ENCODE data around the gene RPS25.
"Not testable (repeated sequence)": the region's sequence is repeated elsewhere in the genome, so short reads cannot be mapped to it uniquely, and the experiment has no call there.

RPS25 gene

DNA sequence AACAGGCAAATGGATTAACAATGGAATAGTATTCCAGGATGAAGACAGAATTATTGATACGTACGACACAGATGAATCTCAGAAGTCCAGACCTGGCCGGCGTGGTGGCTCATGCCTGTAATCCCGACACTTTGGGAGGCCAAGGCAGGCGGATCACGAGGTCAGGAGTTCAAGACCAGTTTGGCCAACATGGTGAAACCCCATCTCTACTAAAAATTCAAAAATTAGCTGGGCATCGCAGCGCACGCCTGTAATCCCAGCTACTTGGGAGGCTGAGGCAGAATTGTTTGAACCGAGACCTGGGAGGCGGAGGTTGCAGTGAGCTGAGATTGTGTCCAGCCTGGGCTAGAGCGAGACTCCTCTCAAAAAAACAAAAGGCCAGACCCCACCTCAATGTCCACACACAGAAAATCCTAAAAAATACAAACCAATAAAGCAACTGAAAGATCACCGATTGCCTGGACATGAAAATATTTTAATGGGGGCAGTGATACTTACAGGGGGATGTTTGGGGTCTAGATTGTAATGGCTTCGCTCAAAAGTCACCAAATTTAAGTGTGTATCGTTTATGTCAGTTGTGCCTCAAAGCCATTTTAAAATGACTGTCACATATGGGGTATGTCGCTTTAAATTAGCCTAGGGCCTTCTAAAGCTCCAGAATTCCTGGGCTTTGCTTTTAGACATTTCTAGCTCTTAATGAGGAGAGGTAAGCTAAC is 3.8 kb downstream of the RPS25 start:
- DNase-seq (ENCODE audit: low read depth): no peak

DNA sequence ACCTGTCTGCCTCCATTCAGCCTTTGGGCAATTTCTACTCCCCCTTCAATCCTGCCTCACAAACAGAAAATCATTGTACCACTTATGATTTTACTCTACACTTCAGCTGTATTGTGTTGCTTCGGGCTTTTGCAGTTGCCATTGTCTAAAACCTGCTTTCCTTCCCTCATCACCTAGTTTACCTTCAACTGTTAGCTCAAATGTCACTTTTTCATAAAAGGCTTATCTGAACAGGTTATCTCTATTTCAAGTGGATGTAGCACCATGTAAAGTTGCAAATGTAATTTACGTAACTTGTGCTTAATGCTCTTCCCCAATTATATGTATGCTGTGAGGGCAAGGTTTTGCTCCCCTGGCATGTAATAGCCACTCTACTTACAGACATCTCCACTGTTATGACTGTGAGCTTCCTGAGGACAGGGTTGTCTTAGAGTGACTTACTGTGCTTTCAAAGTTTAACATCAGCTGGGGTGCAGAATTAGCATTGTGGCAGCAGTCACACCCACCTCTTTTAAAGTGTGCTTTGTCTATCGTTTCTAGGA is 5.4 kb downstream of the RPS25 start:
- DNase-seq (ENCODE audit: low read depth): no peak

DNA sequence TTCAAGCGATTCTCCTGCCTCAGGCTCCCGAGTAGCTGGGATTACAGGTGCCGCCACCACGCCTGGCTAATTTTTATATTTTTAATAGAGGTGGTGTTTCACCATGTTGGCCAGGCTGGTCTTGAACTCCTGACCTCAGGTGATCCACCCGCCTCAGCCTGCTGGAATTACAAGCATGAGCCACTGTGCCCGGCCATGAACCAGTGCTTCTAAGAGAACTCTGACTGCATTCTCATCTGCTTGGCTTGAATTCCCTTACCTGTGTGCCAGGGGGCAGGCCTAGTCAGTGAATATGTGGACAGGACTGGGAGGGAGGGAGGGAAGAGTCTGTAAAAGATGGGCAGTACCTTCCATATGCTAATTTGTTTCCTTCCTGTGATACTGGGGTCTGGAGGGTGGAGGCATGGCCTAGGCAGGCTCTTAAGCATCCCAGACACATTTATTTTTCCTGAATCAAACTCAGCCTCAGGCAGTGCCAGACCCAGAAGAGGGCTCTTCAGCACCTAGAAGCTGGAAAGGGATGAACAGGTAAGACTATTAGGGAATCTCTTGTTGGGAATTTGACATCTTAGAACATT is 6.6 kb downstream of the RPS25 start:
- no peak for DNase-seq (ENCODE audit: low read depth)

DNA sequence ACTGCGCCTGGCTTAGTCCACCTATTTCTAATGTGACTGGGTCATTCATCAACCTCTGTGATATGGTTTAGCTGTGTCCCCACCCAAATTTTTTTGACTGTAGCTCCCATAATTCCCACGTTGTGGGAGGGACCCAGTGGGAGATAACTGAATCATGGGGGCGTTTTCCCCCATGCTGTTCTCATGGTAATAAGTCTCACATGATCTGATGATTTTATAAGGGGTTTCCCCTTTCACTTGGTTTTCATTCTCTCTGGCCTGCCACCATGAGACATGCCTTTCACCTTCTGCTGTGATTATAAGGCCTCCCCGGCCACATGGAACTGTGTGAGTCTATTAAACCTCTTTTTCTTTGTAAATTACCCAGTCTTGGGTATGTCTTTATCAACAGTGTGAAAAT is 11.5 kb downstream of the RPS25 start:
- DNase-seq (ENCODE audit: low read depth): no peak

DNA sequence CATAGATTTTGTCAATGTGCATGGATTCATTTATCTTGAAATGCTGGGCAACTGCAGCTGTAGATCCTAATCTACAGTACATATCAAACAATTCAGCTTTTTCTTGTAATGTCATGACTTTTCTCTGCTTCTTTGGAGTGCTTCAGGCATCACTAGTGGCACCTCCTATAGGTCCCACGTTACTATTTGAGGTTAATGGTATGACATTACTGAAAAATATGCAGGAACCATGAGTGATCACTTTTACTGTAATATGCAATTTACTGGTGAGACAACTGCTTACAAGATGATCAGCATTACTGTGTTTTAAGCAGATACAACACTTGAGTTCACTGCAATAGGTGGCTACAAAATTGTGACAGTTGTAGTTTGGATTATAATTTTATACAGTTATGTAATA is 17.2 kb downstream of the RPS25 start:
- DNase-seq (ENCODE audit: low read depth): peak; percentile 80

DNA sequence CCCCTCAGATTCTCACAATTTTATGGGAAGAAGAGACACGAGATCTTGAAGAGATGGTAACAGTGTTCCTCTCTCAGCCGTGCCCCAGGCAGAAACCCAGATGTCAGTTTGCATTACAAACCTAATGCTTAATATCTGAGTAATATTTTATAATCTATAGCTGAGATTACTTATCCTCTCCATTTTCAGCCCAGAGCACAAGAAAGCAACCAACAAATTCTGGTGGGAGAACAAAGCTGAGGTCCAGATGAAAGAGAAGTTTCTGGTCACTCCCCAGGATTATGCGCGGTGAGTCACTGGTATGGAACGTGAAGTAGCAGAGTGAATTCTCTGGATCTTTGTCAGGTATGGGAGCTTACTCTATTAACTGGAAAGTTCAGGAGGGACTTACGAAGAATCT is 19.3 kb downstream of the RPS25 start:
- peak; percentile 93 for DNase-seq (ENCODE audit: low read depth)

DNA sequence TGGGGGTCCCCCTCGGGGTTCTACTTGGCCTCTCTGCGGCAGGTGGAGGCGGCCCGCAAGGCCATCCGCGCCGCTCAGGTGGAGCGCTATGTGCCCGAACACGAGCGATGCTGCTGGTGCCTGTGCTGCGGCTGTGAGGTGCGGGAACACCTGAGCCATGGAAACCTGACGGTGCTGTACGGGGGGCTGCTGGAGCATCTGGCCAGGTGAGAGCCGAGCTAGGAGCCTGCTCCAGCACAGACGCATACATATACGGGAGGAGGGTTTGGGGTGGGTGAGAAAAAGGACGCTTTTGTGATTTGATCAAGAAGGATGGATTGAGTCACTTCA is 19.8 kb downstream of the RPS25 start:
- DNase-seq (ENCODE audit: low read depth): no peak

DNA sequence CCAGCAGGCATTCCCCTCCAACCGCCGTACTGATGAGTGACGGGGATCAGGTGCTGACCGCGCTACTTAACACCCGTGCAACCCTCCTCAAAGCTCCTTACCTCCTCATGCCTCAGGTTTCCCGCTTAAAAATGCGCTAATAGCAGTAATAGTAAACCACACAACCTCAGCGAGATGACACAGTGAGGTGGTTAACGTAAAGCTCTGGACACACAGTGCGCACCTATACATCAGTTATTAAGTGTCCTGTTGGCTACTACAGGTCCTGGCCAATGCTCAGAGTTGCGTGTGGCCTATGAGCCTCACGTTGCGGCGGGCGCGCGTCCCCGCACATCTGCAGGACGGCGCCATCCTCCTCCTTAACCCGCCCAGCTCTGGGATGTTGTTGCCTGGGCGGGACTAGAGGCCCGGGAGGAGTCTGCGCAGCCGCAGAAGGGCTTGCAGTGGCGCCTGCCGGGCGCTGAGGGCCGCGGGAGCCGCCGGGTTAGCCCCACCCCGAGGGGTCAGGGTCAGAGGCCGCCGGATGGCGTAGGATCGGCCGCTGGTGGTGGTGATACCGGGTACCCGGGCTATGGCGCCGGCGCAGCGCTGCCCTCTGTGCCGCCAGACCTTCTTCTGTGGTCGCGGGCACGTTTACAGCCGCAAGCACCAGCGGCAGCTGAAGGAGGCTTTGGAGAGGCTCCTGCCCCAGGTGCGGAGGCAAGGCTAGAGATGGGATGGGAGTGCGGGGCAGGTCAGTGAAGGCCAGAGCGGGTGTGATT is 20.3 kb downstream of the RPS25 start, which contains the start of gene CENATAC:
CENATAC (plus strand) TSS at position 512 of the 761 bp plus-strand sequence; CDS start at position 572, 60 bp downstream.
- peak; percentile 93 for DNase-seq (ENCODE audit: low read depth)

DNA sequence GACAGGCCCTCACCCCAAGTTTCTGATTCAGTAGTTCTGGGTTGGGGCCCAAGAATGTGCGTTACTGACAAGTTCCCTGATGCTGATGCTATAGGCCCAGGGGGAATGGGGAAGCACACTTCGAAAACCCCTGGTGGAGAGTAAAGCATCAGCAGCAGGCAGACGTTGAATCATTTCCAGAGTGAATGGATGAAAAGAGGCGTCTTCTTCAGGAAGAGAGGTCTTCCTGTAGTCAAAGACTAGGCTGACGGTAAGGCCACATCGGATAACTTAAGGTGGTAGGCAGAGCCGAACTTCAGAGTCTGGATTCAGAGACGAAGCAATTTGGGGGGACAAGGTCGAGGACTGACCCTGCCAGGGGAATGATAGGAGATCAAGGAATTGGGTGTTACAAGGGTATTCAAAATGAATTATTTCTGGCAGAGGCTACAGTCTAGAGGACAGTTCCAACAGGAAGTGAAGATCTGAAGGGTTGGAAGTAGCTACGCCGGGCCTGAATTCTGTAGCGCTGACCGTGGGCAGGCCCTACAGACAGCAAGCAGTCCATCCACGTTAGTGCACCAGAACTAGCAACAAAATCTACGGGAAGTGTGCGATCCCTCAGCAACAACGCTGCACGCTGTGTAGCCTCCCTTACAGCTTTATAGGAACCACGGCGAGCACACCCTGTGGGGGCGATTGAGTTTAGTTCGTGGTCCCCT is 21.1 kb downstream of the RPS25 start:
- peak; percentile 47 for DNase-seq (ENCODE audit: low read depth)

DNA sequence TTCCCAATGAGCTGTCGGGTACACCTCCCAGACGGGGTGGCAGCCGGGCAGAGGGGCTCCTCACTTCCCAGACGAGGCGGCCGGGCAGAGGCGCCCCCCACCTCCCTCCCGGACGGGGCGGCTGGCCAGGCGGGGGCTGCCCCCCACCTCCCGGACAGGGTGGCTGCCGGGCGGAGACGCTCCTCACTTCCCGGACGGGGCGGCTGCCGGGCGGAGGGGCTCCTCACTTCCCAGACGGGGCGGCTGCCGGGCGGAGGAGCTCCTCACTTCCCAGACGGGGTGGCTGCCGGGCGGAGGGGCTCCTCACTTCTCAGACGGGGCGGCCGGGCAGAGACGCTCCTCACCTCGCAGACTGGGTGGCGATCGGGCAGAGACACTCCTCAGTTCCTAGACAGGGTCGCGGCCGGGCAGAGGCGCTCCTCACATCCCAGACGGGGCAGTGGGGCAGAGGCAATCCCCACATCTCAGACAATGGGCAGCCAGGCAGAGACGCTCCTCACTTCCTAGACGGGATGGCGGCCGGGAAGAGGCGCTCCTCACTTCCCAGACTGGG is 26.6 kb downstream of the RPS25 start:
- DNase-seq (ENCODE audit: low read depth): not testable (repeated sequence)

DNA sequence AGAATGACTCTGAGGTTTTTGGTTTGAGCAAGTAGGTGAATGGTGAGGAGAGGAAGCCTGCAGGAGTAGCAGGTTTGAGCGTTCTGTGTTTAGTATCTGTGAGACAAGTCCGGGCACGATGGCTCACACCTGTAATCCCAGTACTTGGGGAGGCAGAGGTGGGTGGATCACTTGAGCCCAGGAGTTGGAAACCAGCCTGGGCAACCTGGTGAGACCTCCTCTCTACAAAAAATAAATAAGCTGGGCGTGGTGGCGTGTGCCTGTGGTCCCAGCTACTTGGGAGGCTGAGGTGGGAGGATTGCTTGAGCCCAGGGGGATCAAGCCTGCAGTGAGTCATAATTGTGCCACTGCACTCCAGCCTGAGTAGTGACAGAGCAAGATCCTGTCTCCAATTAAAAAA is 29.9 kb downstream of the RPS25 start:
- DNase-seq (ENCODE audit: low read depth): no peak

DNA sequence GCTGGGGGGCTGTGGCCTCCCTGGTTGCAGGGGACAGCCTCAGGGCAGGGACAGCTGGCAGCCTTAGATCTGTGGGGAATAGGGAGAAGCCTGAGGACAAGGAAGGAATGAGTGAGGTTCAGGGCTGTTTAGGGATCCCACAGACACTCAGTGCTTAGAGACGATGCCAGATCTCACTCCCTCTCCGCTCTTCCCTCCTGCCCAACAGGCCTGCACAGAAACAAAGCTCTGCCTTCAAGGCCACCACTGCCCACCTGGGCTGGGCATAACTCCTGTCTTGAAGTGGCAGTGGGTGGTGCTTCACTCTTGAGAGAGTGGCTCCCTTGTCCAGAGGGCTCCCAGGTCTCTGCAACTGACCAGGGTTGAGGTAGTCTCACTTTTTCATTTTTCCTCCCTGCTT is 33.3 kb downstream of the RPS25 start:
- DNase-seq (ENCODE audit: low read depth): no peak

DNA sequence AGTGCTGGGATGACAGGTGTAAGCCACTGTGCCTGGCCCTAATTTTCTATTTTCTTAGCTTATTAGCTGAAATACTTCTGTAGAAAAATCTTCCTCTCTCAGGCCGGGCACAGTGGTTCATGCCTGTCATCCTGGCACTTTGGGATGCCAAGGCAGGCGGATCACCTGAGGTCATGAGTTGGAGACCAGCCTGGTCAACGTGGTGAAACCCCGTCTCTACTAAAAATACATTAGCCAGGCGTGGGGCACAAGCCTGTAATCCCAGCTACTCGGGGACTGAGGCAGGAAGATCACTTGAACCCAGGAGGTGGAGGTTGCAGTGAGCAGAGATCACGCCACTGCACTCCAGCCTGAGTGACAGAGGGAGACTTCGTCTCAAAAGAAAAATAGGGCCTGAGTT is 33.8 kb downstream of the RPS25 start:
- DNase-seq (ENCODE audit: low read depth): not testable (repeated sequence)

DNA sequence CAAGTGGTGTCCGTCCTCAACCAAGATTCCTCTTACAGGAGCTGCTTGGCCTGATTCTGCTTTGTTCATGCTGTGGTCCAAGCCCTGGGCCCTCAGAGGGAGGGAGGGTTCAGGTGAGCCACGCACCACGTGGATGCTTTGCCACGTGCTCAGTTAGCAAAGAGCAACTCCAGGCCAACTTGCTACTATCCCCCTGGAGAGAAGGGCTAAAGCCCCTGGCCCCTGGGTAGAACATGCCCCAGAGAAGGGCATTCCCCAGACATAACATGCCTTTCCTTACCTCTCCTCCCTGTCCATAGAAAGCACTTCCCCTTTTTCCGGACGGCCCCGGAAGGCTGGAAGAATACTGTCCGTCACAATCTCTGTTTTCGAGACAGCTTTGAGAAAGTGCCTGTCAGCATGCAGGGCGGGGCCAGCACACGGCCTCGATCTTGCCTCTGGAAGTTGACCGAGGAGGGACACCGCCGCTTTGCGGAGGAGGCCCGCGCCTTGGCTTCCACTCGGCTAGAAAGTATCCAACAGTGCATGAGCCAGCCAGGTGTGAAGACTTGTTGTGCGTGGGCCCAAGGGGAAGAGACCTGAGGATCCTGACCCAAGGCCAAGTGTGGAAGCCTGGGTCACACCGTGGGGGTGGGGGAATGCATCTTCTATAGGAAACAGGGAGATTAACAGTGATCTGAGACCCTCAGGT is 37.8 kb downstream of the RPS25 start:
- DNase-seq (ENCODE audit: low read depth): no peak

DNA sequence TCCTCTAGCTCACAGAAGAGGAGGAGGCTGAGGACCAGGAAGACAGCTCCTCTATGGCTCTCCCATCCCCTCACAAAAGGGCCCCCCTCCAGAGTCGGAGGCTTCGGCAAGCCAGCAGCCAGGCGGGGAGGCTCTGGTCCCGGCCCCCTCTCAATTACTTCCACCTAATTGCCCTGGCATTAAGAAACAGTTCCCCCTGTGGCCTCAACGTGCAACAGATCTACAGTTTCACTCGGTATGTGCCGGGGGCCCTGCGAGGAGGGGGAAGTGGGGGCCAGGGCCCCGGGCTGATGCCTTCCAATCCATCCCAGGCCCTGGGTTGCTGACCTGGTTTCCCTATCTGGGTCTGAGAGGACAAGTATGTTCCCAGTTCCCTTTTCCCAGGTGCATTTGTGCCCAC is 38.7 kb downstream of the RPS25 start:
- DNase-seq (ENCODE audit: low read depth): no peak

DNA sequence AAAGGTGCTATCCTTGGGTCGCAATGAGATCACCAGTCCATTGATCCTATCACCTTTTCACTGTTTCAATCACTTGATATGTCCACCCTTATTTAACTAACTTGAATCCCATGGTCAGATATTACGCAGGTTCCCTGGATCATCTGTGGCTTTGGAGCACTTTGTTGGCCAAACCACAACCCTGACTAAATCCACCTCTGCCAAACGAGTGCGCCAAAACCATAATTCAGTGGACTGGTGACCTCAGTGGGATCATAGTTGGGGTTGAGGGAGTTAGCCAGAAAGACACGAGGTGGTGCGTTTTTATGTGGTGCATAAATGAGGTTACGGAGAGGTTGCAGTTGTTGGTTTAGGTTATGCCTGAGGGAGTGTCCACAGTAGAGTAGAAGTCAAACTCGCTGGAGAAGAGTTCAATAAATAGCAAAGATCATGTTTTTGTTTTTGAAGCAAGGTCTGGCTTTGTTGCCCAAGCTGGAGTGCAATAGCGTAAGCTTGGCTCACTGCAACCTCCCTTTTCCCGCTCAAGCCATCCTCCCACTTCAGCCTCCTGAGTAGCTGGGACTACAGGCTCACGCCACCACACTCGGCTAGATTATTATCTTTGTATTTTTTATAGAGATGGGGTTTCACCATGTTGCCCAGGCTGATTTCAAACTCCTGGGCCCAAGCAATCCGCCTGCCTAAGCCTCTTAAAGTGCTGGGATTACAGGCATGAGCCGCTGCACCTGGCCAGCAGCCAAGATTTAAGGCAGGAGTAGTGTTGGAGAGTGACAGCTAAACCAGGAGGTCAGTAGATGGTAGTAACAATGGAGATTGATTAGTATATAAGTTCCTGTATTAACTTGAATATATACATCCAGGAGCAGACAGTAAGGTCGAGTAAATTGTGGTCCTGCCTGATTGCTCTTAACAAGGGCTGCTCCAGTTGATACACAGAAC is 42.1 kb downstream of the RPS25 start:
- no peak for DNase-seq (ENCODE audit: low read depth)

DNA sequence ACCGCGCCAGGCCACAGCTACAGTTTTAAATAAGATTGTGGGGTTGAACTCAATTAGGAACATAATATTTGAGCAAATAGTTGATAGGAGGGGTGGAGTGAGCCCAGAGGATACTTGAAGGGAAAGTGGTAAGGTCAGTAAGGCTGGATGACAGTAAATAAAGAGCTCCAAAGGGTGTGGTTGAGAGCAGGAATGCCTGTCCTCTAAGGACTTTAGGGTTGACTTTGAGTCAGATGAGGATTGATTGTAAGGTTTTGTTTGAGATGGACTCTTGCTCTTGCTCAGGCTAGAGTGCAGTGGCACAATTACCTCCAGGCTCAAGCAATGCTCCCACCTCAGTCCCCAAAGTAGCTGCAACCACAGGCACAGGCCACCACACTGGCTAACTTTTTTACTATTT is 44.2 kb downstream of the RPS25 start:
- DNase-seq (ENCODE audit: low read depth): no peak

DNA sequence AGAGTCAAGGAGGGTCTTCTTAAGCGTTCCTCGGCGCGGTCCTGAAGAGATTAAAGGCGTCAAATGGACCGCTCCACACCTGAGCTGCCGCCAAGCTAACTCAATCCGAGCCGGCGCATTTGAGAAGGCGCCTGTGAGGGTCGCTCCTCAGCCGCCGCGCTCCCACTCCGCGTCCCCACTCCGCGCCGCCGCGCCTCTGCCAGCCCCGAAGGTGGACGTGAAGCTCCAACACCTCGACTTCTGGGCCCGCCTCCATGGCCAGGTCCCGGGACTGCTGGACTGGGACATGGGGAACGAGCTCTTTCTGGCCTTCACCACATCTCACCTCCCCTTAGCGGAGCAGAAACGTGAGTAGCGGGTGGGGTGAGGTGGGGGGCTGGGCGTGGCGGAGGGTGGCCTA is 46.5 kb downstream of the RPS25 start, which contains the start of gene FOXR1:
FOXR1 (plus strand) TSS at position 116 of the 400 bp plus-strand sequence; CDS start at position 287, 171 bp downstream.
- no peak for DNase-seq (ENCODE audit: low read depth)

DNA sequence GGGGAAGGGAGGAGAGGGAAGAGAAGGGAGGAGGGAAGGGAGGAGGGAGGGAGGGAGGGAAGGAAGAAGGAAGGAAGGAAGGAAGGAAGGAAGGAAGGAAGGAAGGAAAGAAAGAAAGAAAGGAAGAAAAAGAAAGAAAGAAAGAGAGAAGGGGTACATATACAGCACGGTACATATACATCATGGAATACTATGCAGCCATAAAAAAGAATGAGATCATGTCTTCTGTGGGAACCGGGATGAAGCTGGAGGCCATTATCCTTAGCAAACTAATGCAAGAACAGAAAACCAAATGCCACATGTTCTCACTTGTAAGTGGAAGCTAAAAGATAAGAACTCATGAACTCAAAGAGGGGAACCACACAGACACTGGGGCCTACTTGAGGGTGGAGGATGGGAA is 48.6 kb downstream of the RPS25 start:
- not testable (repeated sequence) for DNase-seq (ENCODE audit: low read depth)

Data from ELR (cell line).